ENCODE results near the gene RRM2.
"Not testable (repeated sequence)": the region's sequence is repeated elsewhere in the genome, so short reads cannot be mapped to it uniquely, and the experiment has no call there.

The RRM2 gene

GRCh38 chr2:10144771-10145518 lies 22.4 kb downstream of the RRM2 start:
- no peaks in the 10 kb centered on the region for H3K36me3 ChIP-seq (ENCODE audit: control insufficient read depth, insufficient read depth, low read length)
- no peak overlapping the region for H3K4me2 ChIP-seq (ENCODE audit: low read length)
- no peaks in the 10 kb centered on the region for H3K27me3 ChIP-seq (ENCODE audit: control insufficient read depth, insufficient read depth, low read length)
- no peak for TF ChIP-seq CTCF (IDR thresholded peaks at IDR 0.05)
- H3K9ac ChIP-seq = no peak overlapping the region
- H3K9me3 ChIP-seq (ENCODE audit: control insufficient read depth, low read length) = no peaks in the 10 kb centered on the region
- no peaks in the 10 kb centered on the region for H3K79me2 ChIP-seq
- H2AFZ ChIP-seq = no peak overlapping the region
- no peak overlapping the region for H3K4me3 ChIP-seq (ENCODE audit: low read depth, low read length)
- H3K27ac ChIP-seq = no peak overlapping the region
- H3K4me1 ChIP-seq = no peaks in the 10 kb centered on the region

- Histone ChIP-seq H3K79me2 (no peaks in the 10 kb centered on the region), H3K36me3 (ENCODE audit: control insufficient read depth, insufficient read depth, low read length) (no peaks in the 10 kb centered on the region), H3K4me3 (ENCODE audit: low read depth, low read length) (no peak overlapping the region), H3K9me3 (ENCODE audit: control insufficient read depth, low read length) (no peaks in the 10 kb centered on the region), H3K4me2 (ENCODE audit: low read length) (no peak overlapping the region), H3K4me1 (no peaks in the 10 kb centered on the region), H3K9ac (no peak overlapping the region), H3K27ac (no peak overlapping the region), H2AFZ (no peak overlapping the region), H3K27me3 (ENCODE audit: control insufficient read depth, insufficient read depth, low read length) (no peaks in the 10 kb centered on the region)
- TF ChIP-seq CTCF (IDR thresholded peaks at IDR 0.05) = no peak
Measured at GRCh38 chr2:10145519-10146357, 23.2 kb downstream of the RRM2 start.

GRCh38 chr2:10146366-10147005 lies 23.9 kb downstream of the RRM2 start:
- no peak for TF ChIP-seq CTCF (IDR thresholded peaks at IDR 0.05)
- Histone ChIP-seq H3K9ac (no peak overlapping the region), H3K79me2 (no peaks in the 10 kb centered on the region), H3K4me2 (ENCODE audit: low read length) (no peak overlapping the region), H3K36me3 (ENCODE audit: control insufficient read depth, insufficient read depth, low read length) (no peaks in the 10 kb centered on the region), H3K4me3 (ENCODE audit: low read depth, low read length) (no peak overlapping the region), H3K27ac (no peak overlapping the region), H2AFZ (no peak overlapping the region), H3K27me3 (ENCODE audit: control insufficient read depth, insufficient read depth, low read length) (no peaks in the 10 kb centered on the region), H3K4me1 (no peaks in the 10 kb centered on the region), H3K9me3 (ENCODE audit: control insufficient read depth, low read length) (no peaks in the 10 kb centered on the region)

GRCh38 chr2:10147050-10147660 lies 24.6 kb downstream of the RRM2 start:
- H3K27me3 ChIP-seq (ENCODE audit: control insufficient read depth, insufficient read depth, low read length); H3K36me3 ChIP-seq (ENCODE audit: control insufficient read depth, insufficient read depth, low read length); H3K9me3 ChIP-seq (ENCODE audit: control insufficient read depth, low read length): not testable (repeated sequence)

GRCh38 chr2:10148268-10148667 lies 25.7 kb downstream of the RRM2 start:
- Histone ChIP-seq H3K9ac (no peak overlapping the region), H3K79me2 (no peaks in the 10 kb centered on the region), H3K4me2 (ENCODE audit: low read length) (no peak overlapping the region), H2AFZ (no peak overlapping the region), H3K4me1 (no peaks in the 10 kb centered on the region), H3K4me3 (ENCODE audit: low read depth, low read length) (no peak overlapping the region), H3K9me3 (ENCODE audit: control insufficient read depth, low read length) (no peaks in the 10 kb centered on the region), H3K27me3 (ENCODE audit: control insufficient read depth, insufficient read depth, low read length) (no peaks in the 10 kb centered on the region), H3K36me3 (ENCODE audit: control insufficient read depth, insufficient read depth, low read length) (no peaks in the 10 kb centered on the region), H3K27ac (no peak overlapping the region)
- TF ChIP-seq CTCF (IDR thresholded peaks at IDR 0.05) = no peak

More at GRCh38 chr2:10147050-10147660, 24.6 kb downstream of the RRM2 start:
- H3K4me3 ChIP-seq (ENCODE audit: low read depth, low read length); H3K4me2 ChIP-seq (ENCODE audit: low read length); H3K79me2 ChIP-seq; H3K4me1 ChIP-seq; H3K27ac ChIP-seq; H2AFZ ChIP-seq; H3K9ac ChIP-seq: not testable (repeated sequence)

Measured in parathyroid adenoma (tissue), 2 donors.